ENCODE measurements around the gene KRT9.

Gene KRT9

DNA sequence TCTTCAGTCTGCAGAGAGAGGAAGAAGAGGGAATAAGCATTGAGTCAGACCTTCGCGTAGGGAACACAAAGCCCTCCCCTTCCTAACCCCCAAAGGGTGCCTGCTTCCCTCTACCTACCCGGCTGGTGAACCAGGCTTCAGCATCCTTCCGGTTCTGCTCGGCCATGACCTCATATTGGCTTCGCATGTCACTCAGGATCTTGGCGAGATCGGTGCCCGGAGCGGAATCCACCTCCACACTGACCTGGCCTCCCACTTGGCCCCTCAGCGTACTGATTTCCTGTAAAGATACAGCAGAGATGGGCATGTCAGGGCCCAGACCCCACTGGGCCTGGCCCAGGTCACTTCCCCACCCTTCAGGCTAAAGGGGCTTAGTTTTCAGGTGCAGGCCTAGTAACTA lies 47.6 kb downstream of the KRT9 start:
- DNase-seq = no peak

DNA sequence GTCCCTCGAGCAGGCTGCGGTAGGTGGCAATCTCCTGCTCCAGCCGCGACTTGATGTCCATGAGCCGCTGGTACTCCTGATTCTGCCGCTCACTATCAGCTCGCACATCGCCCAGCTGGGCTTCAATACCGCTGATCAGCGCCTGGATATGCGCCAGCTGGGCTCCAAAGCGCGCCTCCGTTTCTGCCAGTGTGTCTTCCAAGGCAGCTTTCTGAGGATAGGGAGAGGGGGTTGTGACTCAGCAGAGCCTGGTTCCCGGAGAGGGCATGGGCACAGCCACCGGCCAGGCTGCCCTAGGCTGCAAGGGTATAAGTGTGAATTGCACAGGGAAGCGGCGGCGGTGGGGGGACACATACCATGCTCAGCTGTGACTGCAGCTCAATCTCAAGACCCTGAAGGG lies 48.1 kb downstream of the KRT9 start:
- DNase-seq = no peak

GRCh38 chr17:41523225-41523593 lies 48.6 kb downstream of the KRT9 start:
- DNase-seq = no peak

DNA sequence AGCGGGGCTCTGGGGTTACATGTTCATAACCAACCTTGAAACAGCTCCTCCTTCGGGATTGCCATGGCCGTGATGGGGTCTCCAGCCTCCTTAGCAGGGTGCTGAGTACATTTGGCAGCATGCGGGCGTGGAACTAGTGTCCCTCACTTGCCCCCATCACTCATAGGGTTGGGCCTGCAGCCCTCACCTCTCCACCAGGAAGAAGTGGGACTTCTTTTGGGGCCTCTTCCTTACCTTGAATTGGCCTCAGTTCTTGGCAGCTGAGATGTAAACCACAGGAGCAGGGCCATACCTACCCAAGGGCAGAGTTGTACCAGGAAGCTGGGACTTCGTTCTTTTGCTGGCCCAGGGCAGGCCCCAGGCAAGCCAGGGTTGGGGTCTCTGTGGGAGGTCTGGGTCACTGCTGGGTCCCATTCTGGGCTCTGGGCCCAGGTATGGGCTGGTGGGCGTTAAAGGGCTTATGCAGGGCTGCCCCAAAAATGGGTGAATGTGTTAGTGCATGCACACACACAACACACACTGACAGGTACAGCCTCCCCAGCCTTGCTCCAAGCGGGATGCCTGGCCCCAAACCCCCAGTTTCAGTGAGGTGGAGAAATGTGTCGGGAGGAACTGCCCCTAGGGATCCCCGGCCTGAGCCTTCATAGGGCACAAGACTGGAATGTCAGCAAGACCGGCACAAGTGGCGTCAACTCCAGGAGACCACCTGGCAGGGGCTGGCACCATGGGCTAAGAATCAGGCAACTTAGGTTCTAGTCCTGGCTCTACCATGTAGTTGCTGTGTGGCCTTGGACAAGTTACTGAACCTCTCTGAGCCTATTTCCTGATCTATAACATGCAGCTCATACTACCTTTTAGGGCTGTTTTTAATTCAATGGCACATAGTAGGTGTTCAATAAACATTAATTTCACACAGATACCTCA lies 49.3 kb downstream of the KRT9 start:
- no peak for DNase-seq

DNA sequence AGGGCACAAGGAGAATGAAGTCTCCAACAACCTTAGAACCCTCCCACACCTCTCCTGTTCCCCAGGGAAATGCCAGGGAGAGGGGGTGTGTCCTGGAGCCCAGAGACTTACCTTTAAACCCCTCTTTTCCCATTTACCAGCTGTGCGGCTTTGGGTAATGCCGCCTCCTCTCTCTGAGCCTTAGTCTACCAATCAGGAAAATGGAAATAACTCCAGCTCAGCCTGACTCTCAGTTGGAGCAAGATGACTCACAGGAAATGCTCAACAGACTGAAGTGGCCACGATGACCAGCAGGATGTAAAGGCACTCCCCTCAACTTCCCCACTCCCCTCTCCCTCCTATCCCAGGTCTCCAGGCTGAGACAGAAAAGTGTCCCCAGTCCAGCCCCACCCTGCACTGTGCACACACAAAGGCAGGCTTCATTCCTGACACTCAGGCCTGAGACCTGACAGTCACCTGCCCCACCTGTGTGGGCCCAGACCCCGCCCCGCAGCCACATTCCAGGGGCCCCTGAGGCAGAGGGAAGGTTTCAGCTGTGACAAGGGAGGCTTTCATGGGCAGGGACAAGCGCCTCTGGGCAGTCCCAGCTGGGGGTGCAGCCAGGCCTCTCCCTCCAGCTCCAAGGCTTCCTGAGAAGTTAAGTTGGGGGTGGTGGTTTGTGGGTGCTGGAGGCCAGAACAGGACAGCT lies 50.1 kb downstream of the KRT9 start:
- DNase-seq = no peak

DNA sequence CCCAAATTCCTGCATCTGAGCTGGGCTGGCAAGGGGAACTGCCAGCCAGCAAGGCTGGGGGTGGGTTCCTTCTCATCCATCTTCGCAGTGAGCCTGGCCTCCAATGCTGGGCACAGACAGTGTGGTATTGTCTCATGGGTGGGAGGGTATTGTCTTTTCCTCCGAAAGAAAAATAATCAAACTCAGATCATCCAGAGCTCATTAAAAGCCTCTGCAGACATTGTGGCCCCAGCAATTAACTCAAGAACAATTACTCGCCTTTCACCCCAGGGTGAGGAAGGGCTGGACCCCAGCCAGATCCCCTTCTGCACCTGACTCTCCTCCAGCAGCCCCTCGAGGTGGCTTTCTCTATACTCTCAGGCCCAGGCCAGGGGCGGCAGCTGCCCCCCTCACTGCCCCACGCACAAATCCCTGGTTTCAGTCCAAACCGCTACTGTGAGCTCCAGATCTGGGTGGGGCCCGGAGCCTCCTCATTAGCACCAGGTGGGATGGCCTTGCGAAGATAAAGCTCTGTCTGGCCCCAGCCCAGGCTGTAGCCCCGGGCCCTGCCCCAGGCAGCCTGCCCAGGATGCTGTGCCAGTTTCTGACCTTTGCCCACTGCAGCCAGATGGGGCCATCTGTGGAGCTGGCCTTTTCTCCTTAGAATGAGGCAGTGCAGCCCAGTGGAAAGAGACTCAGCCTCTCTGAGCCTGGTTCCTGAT lies 50.9 kb downstream of the KRT9 start:
- DNase-seq = no peak

- DNase-seq = no peak
These were observed 52.2 kb downstream of the KRT9 start for GRCh38 chr17:41519501-41520224.

DNA sequence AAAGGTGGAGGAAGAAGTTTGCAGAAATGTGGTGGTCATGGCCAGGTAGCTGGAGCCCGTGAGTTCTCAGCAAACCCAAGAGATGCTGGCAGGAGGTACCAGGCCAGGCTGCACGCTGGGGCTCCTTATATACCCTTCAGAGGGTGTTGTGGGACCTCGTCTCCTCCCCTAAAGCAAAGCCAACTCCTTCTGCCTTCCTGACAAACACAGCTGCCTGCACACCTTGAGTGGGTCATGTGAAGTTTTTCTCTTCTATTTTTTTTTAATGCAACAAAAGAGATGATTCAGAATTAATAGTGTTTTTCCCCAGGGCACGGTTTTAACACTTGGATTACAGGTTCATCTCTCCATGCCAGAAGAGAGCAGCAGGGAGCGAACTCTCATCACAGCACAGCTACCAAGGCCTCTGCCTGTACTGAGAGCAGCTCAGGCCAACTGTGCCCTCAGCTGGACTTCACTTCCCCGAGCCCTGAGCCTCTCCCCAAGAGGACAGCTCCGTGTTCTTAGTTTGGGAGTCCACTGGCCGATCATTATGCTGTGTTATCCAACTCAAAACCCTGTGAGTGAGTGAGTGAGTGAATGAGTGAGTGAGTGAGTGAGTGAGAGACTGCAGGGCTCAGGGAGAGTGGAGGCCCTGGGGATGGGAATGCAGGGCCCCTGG lies 52.9 kb downstream of the KRT9 start, which contains the start of gene KRT15:
Gene KRT15, minus strand, starts transcription at position 102 of the 661 bp plus-strand sequence. Its CDS starts 63 bp downstream, at position 39.
- no peak for DNase-seq

- no peak for DNase-seq
These were observed 53.8 kb downstream of the KRT9 start for GRCh38 chr17:41518031-41518430.

DNA sequence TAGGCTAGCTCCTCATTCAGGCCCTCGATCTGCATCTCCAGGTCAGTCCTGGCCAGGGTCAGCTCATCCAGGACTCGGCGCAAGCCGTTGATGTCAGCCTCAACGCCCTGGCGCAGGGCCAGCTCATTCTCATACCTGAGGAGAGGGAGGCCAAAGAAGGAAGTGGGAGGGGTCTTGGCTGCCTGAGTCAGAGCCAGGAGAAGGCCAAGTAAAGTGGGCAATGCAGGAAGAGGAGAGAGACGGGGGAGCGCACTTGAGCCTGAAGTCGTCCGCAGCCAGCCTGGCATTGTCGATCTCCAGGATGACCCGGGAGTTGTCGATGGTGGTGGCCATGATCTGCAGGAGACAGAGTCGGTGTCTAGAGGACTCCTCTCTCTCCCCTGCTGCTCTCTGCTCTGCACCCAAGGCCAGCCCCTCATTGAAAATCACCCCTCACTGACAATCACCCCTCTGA lies 55.0 kb downstream of the KRT9 start:
- no peak for DNase-seq

GRCh38 chr17:41516147-41516829 lies 55.6 kb downstream of the KRT9 start:
- DNase-seq = no peak

All from activated CD8-positive, alpha-beta memory T cell treated with anti-CD3 and anti-CD28 coated beads, Interleukin-2, amount 50 U/mL, for 48 hours (primary cell).